Activated CD8-positive, alpha-beta memory T cell treated with anti-CD3 and anti-CD28 coated beads, Interleukin-2, amount 10 ng/mL, durations not matched to agents 7 days and 5 days (primary cell): ENCODE data around the gene MIPOL1. TPM values are rescaled to one million over a fixed set of nuclear protein-coding genes. Genes with fewer than 3 reads are reported as not detected.

ENCODE experiments used
- ATAC-seq: fragments of 150-1000 bp; cut with Tn5 transposase; one replicate; pipeline ENCODE4 v1.10.0; 2021; ENCODE audit warnings: moderate library complexity
- CTCF ChIA-PET: fragments of 350-600 bp; sonication (Branson Sonifier 250); formaldehyde crosslinking; loops from one replicate; lab custom pipeline; 2021; ENCODE audit warnings: antibody characterized with exemption; lab: Charles Lee
- DNase-seq: peaks from one replicate; pipeline ENCODE4 v3.0.0-alpha.2; 2020
- H3K27ac Mint-ChIP-seq: one replicate; pipeline ENCODE4 v1.8.0; 2021; ENCODE audit warnings: mild to moderate bottlenecking, mixed read lengths
- H3K27me3 Mint-ChIP-seq: one replicate; pipeline ENCODE4 v1.8.0; 2021; ENCODE audit warnings: mixed read lengths
- H3K36me3 Mint-ChIP-seq: one replicate; pipeline ENCODE4 v1.8.0; 2021; ENCODE audit warnings: mild to moderate bottlenecking, mixed read lengths
- H3K4me1 Mint-ChIP-seq: one replicate; pipeline ENCODE4 v1.8.0; 2021; ENCODE audit warnings: mixed read lengths
- H3K4me3 Mint-ChIP-seq: one replicate; pipeline ENCODE4 v1.8.0; 2021; ENCODE audit warnings: mild to moderate bottlenecking, moderate library complexity, mixed read lengths
- H3K9me3 Mint-ChIP-seq: one replicate; pipeline ENCODE4 v1.8.0; 2022; ENCODE audit warnings: low read depth, mixed read lengths
- total RNA-seq, 2 experiments: library from RNA; stranded (reverse); gene quantifications; one replicate each; pipeline ENCODE4 v1.2.3, GENCODE V29; 2021

The MIPOL1 gene
- total RNA-seq, 2 experiments from 2014 or later, result not detected

- CTCF ChIA-PET, result no interaction called here
- Mint-ChIP-seq H3K9me3 (peaks cover 2% of the 10 kb centered on the region), H3K27me3 (no peaks in the 10 kb centered on the region), H3K4me3 (no peak overlapping the region), H3K36me3 (no peaks in the 10 kb centered on the region), H3K4me1 (no peaks in the 10 kb centered on the region), H3K27ac (no peak overlapping the region)
- ATAC-seq (no peak), DNase-seq (no peak)
These were observed 292.9 kb downstream of the MIPOL1 start for GRCh38 chr14:37490607-37491006.

- no peak overlapping the region for H3K4me3 Mint-ChIP-seq
- no peaks in the 10 kb centered on the region for H3K27me3 Mint-ChIP-seq
- CTCF ChIA-PET, result interaction anchor here (0.6 kb wide), 1 partner anchor 39 kb away, joined by 3 read pairs; no protein-coding TSS in a partner anchor
- H3K4me1 Mint-ChIP-seq, result no peaks in the 10 kb centered on the region
- H3K27ac Mint-ChIP-seq, result no peak overlapping the region
- ATAC-seq (no peak), DNase-seq (no peak)
- peaks cover 2% of the 10 kb centered on the region for H3K9me3 Mint-ChIP-seq
- H3K36me3 Mint-ChIP-seq, result no peaks in the 10 kb centered on the region
These were observed 293.3 kb downstream of the MIPOL1 start for GRCh38 chr14:37491076-37491475.

GRCh38 chr14:37493606-37494005 lies 295.9 kb downstream of the MIPOL1 start:
- H3K4me3 Mint-ChIP-seq, result no peak overlapping the region
- DNase-seq (no peak), ATAC-seq (no peak)
- no peaks in the 10 kb centered on the region for H3K4me1 Mint-ChIP-seq
- H3K9me3 Mint-ChIP-seq, result peaks cover 2% of the 10 kb centered on the region
- H3K36me3 Mint-ChIP-seq, result no peaks in the 10 kb centered on the region
- CTCF ChIA-PET, result no interaction called here
- H3K27ac Mint-ChIP-seq, result no peak overlapping the region
- H3K27me3 Mint-ChIP-seq, result no peaks in the 10 kb centered on the region

GRCh38 chr14:37497422-37497821 lies 299.7 kb downstream of the MIPOL1 start:
- CTCF ChIA-PET, result no interaction called here
- Mint-ChIP-seq H3K36me3 (no peaks in the 10 kb centered on the region), H3K9me3 (peaks cover 2% of the 10 kb centered on the region), H3K27ac (no peak overlapping the region), H3K4me3 (no peak overlapping the region), H3K27me3 (no peaks in the 10 kb centered on the region), H3K4me1 (no peaks in the 10 kb centered on the region)
- no peak for DNase-seq
- no peak for ATAC-seq

DNA sequence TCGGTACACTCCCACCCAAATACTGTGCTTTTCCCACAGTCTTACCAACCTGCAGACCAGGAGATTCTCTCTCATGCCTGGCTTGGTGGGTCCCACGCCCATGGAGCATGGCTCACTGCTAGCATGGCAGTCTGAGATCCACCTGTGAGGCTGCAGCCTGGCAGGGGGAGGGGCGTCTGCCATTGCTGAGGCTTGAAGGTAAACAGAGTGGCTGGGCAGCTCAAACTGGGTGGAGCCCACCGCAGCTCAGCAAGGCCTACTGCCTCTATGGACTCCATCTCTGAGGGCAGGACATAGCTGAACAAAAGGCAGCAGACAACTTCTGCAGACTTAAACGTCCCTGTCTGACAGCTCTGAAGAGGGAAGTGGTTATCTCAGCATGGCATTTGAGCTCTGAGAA lies 304.1 kb downstream of the MIPOL1 start:
- no peak for DNase-seq
- no peaks in the 10 kb centered on the region for H3K27me3 Mint-ChIP-seq
- ATAC-seq, result no peak
- no peaks in the 10 kb centered on the region for H3K4me1 Mint-ChIP-seq
- no peak overlapping the region for H3K4me3 Mint-ChIP-seq
- H3K27ac Mint-ChIP-seq, result no peak overlapping the region
- H3K36me3 Mint-ChIP-seq, result no peaks in the 10 kb centered on the region
- H3K9me3 Mint-ChIP-seq, result no peaks in the 10 kb centered on the region
- CTCF ChIA-PET, result no interaction called here

GRCh38 chr14:37508503-37508902 lies 310.8 kb downstream of the MIPOL1 start:
- no peak for DNase-seq
- H3K9me3 Mint-ChIP-seq, result no peaks in the 10 kb centered on the region
- no peak overlapping the region for H3K27ac Mint-ChIP-seq
- no peaks in the 10 kb centered on the region for H3K36me3 Mint-ChIP-seq
- no peaks in the 10 kb centered on the region for H3K4me1 Mint-ChIP-seq
- ATAC-seq, result no peak
- H3K4me3 Mint-ChIP-seq, result no peak overlapping the region
- CTCF ChIA-PET, result no interaction called here
- no peaks in the 10 kb centered on the region for H3K27me3 Mint-ChIP-seq

- no peak for DNase-seq
- no peaks in the 10 kb centered on the region for H3K9me3 Mint-ChIP-seq
- no peaks in the 10 kb centered on the region for H3K27me3 Mint-ChIP-seq
- H3K4me1 Mint-ChIP-seq, result no peaks in the 10 kb centered on the region
- CTCF ChIA-PET, result no interaction called here
- no peak overlapping the region for H3K4me3 Mint-ChIP-seq
- H3K36me3 Mint-ChIP-seq, result no peaks in the 10 kb centered on the region
- no peak for ATAC-seq
- no peak overlapping the region for H3K27ac Mint-ChIP-seq
These were observed 314.4 kb downstream of the MIPOL1 start for GRCh38 chr14:37512173-37512572.

- Mint-ChIP-seq H3K27me3 (no peaks in the 10 kb centered on the region), H3K4me3 (no peak overlapping the region), H3K4me1 (no peaks in the 10 kb centered on the region), H3K36me3 (no peaks in the 10 kb centered on the region), H3K9me3 (no peaks in the 10 kb centered on the region), H3K27ac (no peak overlapping the region)
- DNase-seq (no peak), ATAC-seq (no peak)
- CTCF ChIA-PET, result no interaction called here
These were observed 318.0 kb downstream of the MIPOL1 start for GRCh38 chr14:37515771-37516170.

GRCh38 chr14:37526994-37527393 lies 329.3 kb downstream of the MIPOL1 start:
- no peaks in the 10 kb centered on the region for H3K27me3 Mint-ChIP-seq
- peaks cover 3% of the 10 kb centered on the region for H3K9me3 Mint-ChIP-seq
- ATAC-seq (no peak), DNase-seq (no peak)
- CTCF ChIA-PET, result no interaction called here
- H3K36me3 Mint-ChIP-seq, result no peaks in the 10 kb centered on the region
- no peak overlapping the region for H3K27ac Mint-ChIP-seq
- H3K4me1 Mint-ChIP-seq, result no peaks in the 10 kb centered on the region
- H3K4me3 Mint-ChIP-seq, result no peak overlapping the region

DNA sequence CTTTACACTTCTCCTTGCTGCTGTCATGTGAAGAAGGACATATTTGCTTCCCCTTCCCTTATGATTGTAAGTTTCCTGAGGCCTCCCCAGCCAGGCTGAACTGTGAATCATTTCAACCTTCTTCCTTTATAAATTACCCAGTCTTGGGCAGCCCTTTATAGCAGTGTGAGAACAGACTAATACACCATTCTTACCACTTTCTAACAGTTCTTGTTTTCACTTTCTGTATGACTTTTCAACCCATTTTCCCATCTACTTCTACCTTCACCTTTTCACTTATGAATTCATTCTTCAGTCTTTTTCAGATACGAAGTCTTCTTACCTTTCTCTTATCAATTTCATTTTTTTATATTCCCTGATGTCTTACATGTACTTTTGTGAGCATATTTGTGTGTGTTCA lies 342.3 kb downstream of the MIPOL1 start:
- ATAC-seq (no peak), DNase-seq (no peak)
- Mint-ChIP-seq H3K27me3 (no peaks in the 10 kb centered on the region), H3K9me3 (peaks cover 4% of the 10 kb centered on the region), H3K36me3 (no peaks in the 10 kb centered on the region), H3K4me3 (no peak overlapping the region), H3K4me1 (no peaks in the 10 kb centered on the region), H3K27ac (no peak overlapping the region)
- CTCF ChIA-PET, result no interaction called here

GRCh38 chr14:37544407-37544806 lies 346.7 kb downstream of the MIPOL1 start:
- Mint-ChIP-seq H3K27ac (no peak overlapping the region), H3K4me1 (no peaks in the 10 kb centered on the region), H3K9me3 (no peaks in the 10 kb centered on the region), H3K4me3 (no peak overlapping the region), H3K36me3 (no peaks in the 10 kb centered on the region), H3K27me3 (no peaks in the 10 kb centered on the region)
- CTCF ChIA-PET, result no interaction called here
- ATAC-seq (no peak), DNase-seq (no peak)

- Mint-ChIP-seq H3K27me3 (no peaks in the 10 kb centered on the region), H3K36me3 (no peaks in the 10 kb centered on the region), H3K27ac (no peak overlapping the region), H3K4me1 (no peaks in the 10 kb centered on the region), H3K4me3 (no peak overlapping the region), H3K9me3 (no peaks in the 10 kb centered on the region)
- no peak for DNase-seq
- ATAC-seq, result no peak
- CTCF ChIA-PET, result no interaction called here
These were observed 347.4 kb downstream of the MIPOL1 start for GRCh38 chr14:37545174-37545573.

DNA sequence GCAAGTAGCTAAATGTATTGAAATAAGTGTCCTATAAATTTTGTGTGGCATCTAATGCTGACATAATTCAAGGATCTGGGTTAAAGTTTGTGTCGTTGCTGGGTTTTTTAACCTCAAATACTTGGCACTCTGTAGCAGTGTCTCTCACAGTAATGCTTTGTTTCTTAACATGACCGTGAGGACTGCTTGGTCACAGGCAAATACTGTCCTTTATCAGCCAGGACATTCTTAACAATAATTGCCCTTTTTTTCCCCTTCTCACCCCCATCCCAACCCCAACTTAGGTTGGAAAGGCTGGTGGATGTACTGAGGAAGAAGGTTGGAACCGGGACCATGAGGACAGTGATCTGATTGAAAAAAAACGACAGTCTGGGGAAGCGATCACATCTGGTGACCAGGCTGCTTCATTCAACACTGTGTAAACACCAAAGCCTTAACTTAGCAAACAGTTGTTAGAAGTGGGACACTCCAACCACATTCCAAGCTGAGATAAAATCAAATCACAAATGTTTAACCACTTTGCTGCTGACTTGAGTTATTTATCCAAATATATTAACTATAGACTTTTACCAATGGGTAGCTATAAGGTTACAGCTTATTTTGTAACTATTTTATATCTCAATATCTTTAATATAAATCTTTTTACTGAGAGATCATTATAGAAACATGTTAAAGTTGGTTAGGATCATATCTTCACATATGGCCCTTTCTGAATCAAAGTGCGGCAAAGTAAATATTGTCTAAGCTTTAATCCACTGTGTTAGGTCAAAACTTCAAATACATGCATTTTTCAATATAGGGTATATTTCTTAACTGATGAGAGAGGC lies 349.1 kb downstream of the MIPOL1 start:
- Mint-ChIP-seq H3K4me3 (no peak overlapping the region), H3K27me3 (no peaks in the 10 kb centered on the region), H3K4me1 (no peaks in the 10 kb centered on the region), H3K27ac (no peak overlapping the region), H3K9me3 (no peaks in the 10 kb centered on the region), H3K36me3 (no peaks in the 10 kb centered on the region)
- CTCF ChIA-PET, result no interaction called here
- DNase-seq, result no peak
- no peak for ATAC-seq

- DNase-seq, result no peak
- no peak for ATAC-seq
- H3K4me3 Mint-ChIP-seq, result no peak overlapping the region
- H3K4me1 Mint-ChIP-seq, result no peaks in the 10 kb centered on the region
- CTCF ChIA-PET, result no interaction called here
- no peaks in the 10 kb centered on the region for H3K36me3 Mint-ChIP-seq
- peaks cover 8% of the 10 kb centered on the region for H3K9me3 Mint-ChIP-seq
- H3K27me3 Mint-ChIP-seq, result no peaks in the 10 kb centered on the region
- H3K27ac Mint-ChIP-seq, result no peak overlapping the region
These were observed 352.8 kb downstream of the MIPOL1 start for GRCh38 chr14:37550511-37550910.
